B cell (primary cell): ENCODE data around the gene PPP2R3C.

Experiments used
- EZH2 ChIP-seq: IDR thresholded peaks from 2 replicates; pipeline ENCODE4 v1.6.1; 2012; ENCODE audit warnings: borderline replicate concordance, low read depth, mild to moderate bottlenecking, moderate library complexity, low read length; ENCODE audit not compliant: insufficient read depth, poor library complexity, severe bottlenecking
- TF ChIP-seq, protein P1 (sequence below): fragments of 200-600 bp; IDR thresholded peaks from one replicate; pipeline ENCODE4 v1.8.0; 2022; ENCODE audit warnings: antibody characterized with exemption, mild to moderate bottlenecking

- TF ChIP-seq, protein P1, sequence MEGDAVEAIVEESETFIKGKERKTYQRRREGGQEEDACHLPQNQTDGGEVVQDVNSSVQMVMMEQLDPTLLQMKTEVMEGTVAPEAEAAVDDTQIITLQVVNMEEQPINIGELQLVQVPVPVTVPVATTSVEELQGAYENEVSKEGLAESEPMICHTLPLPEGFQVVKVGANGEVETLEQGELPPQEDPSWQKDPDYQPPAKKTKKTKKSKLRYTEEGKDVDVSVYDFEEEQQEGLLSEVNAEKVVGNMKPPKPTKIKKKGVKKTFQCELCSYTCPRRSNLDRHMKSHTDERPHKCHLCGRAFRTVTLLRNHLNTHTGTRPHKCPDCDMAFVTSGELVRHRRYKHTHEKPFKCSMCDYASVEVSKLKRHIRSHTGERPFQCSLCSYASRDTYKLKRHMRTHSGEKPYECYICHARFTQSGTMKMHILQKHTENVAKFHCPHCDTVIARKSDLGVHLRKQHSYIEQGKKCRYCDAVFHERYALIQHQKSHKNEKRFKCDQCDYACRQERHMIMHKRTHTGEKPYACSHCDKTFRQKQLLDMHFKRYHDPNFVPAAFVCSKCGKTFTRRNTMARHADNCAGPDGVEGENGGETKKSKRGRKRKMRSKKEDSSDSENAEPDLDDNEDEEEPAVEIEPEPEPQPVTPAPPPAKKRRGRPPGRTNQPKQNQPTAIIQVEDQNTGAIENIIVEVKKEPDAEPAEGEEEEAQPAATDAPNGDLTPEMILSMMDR: no peak
- no peak for TF ChIP-seq EZH2
Measured at GRCh38 chr14:35149239-35149638, 27.4 kb upstream of the PPP2R3C start.
